GM20000 (cell line): Measurements from ENCODE around the gene ADGRD2.

Experiments used
- DNase-seq: peaks from one replicate; pipeline ENCODE4 v3.0.0; 2012; ENCODE audit warnings: low spot score
- CTCF ChIP-seq: IDR thresholded peaks from 2 replicates; pipeline ENCODE4 v1.5.1; 2012; ENCODE audit warnings: mild to moderate bottlenecking, control low read depth; ENCODE audit errors: extremely low read depth, missing control alignments

Gene ADGRD2

GRCh38 chr9:124439086-124439485 is 11.2 kb upstream of the ADGRD2 start:
- no peak for TF ChIP-seq CTCF
- DNase-seq: no peak

- no peak for DNase-seq
- no peak for TF ChIP-seq CTCF
Measured at GRCh38 chr9:124439686-124440243, 10.5 kb upstream of the ADGRD2 start.

- TF ChIP-seq CTCF: no peak
Measured at GRCh38 chr9:124440786-124441185, 9.5 kb upstream of the ADGRD2 start.

GRCh38 chr9:124441291-124441690 is 9.0 kb upstream of the ADGRD2 start:
- no peak for TF ChIP-seq CTCF
- no peak for DNase-seq

More at GRCh38 chr9:124440786-124441185, 9.5 kb upstream of the ADGRD2 start:
- DNase-seq: no peak

GRCh38 chr9:124442379-124442778 is 7.9 kb upstream of the ADGRD2 start:
- TF ChIP-seq CTCF: no peak

GRCh38 chr9:124442826-124443225 is 7.4 kb upstream of the ADGRD2 start:
- DNase-seq: no peak
- TF ChIP-seq CTCF: no peak

More at GRCh38 chr9:124442379-124442778, 7.9 kb upstream of the ADGRD2 start:
- DNase-seq: no peak

- TF ChIP-seq CTCF: no peak
- no peak for DNase-seq
Measured at GRCh38 chr9:124443625-124444024, 6.6 kb upstream of the ADGRD2 start.
